K562 (cell line): ENCODE data around the gene KIF17. TPM values are rescaled to one million over a fixed set of nuclear protein-coding genes. Genes with fewer than 3 reads are reported as not detected.

Experiments
- ATAC-seq: fragments of 200-7000 bp; cut with Tn5 transposase; 3 replicates; pipeline ENCODE4 v1.9.1; 2020; ENCODE audit warnings: moderate library complexity
- BruUV-seq: library from RNA; stranded (reverse); fragments of 400-500 nt; replicated peaks from 2 replicates; lab custom pipeline; 2021; lab: Mats Ljungman, UMichigan
- CTCF ChIA-PET: fragments of 300-600 bp; formaldehyde crosslinking; extraction: SDS; loops from one replicate; lab custom pipeline; 2021; ENCODE audit warnings: low intra/inter-chr PET ratio; lab: Yijun Ruan, JAX
- POLR2A ChIA-PET: fragments of 300-600, 350-650 bp; sonication (Branson Sonifier 250); formaldehyde crosslinking; extraction: SDS; loops from one replicate; lab custom pipeline; 2021; ENCODE audit warnings: antibody characterized with exemption, inconsistent platforms; lab: Yijun Ruan, JAX
- DNase-seq, 4 experiments: peaks; one replicate each; pipeline versions ENCODE4 v3.0.0 to v3.0.0-alpha.2; 2011 to 2018; ENCODE audit warnings: low spot score in 3 of 4, mixed read lengths in 3 of 4; ENCODE audit errors: extremely low read depth in 1 of 4
- FAIRE-seq: peaks from 2 replicates; lab custom pipeline; 2011; peaks lifted over from hg19 to GRCh38; lab: Jason Lieb, UNC
- H2AFZ ChIP-seq: 2 replicates; pipeline ENCODE4 v1.6.0; 2011; ENCODE audit warnings: low read depth, low read length, control low read depth, inconsistent platforms
- H3K27ac ChIP-seq: fragments of 200-600 bp; 3 replicates; pipeline ENCODE4 v1.8.0; 2011; ENCODE audit warnings: low read depth, mild to moderate bottlenecking, control low read depth, inconsistent platforms, low read length, moderate library complexity, mixed read lengths; ENCODE audit errors: extremely low read depth
- H3K27me3 ChIP-seq, 2 experiments: fragments of 300-600 bp in 1 of 2; 2 replicates in 1 of 2; 3 replicates in 1 of 2; pipeline versions ENCODE4 v1.6.0 to v1.8.0; 2011; ENCODE audit warnings: inconsistent platforms in 2 of 2, low read length in 2 of 2, mild to moderate bottlenecking in 1 of 2, mixed read lengths in 1 of 2, moderate library complexity in 1 of 2; ENCODE audit not compliant: control insufficient read depth in 2 of 2, insufficient read depth in 2 of 2
- H3K36me3 ChIP-seq: fragments of 300-600 bp; 3 replicates; pipeline ENCODE4 v1.8.0; 2011; ENCODE audit warnings: mild to moderate bottlenecking, low read length, inconsistent platforms; ENCODE audit not compliant: control insufficient read depth, insufficient read depth
- H3K4me1 ChIP-seq, 2 experiments: fragments of 200-600 bp in 1 of 2; replicated peaks in 1 of 2; 2 replicates in 1 of 2; 3 replicates in 1 of 2; pipeline versions ENCODE4 v1.5.1 to v1.8.0; 2011; ENCODE audit warnings: inconsistent platforms in 2 of 2, low read length in 2 of 2, mild to moderate bottlenecking in 1 of 2, mixed read lengths in 1 of 2, moderate library complexity in 1 of 2; ENCODE audit not compliant: control insufficient read depth in 2 of 2, insufficient read depth in 2 of 2
- H3K4me2 ChIP-seq: 2 replicates; pipeline ENCODE4 v1.6.1; 2011; ENCODE audit warnings: low read length, control low read depth, inconsistent platforms, mixed read lengths; ENCODE audit not compliant: insufficient read depth
- H3K4me3 ChIP-seq: fragments of 200-600 bp; sonication (generic), shearing (Covaris generic); 2 replicates; pipeline ENCODE4 v1.5.1; 2016; ENCODE audit warnings: control low read depth, inconsistent platforms
- H3K79me2 ChIP-seq: fragments of 200-600 bp; 3 replicates; pipeline ENCODE4 v1.8.0; 2011; ENCODE audit warnings: low read length, inconsistent platforms; ENCODE audit not compliant: control insufficient read depth, insufficient read depth
- H3K9ac ChIP-seq, 2 experiments: 2 replicates each; pipeline versions ENCODE4 v1.6.0 to v1.6.1; 2011; ENCODE audit warnings: low read depth in 2 of 2, low read length in 2 of 2, control low read depth in 1 of 2, inconsistent platforms in 1 of 2, mild to moderate bottlenecking in 1 of 2, mixed read lengths in 1 of 2; ENCODE audit not compliant: insufficient read depth in 1 of 2
- H3K9me1 ChIP-seq: one replicate; pipeline ENCODE4 v1.6.0; 2011; ENCODE audit warnings: inconsistent platforms, mild to moderate bottlenecking, low read length, moderate library complexity; ENCODE audit not compliant: control insufficient read depth, insufficient read depth
- H3K9me3 ChIP-seq: replicated peaks from 2 replicates; pipeline ENCODE4 v1.5.1; 2011; ENCODE audit warnings: low read depth, low read length, inconsistent platforms; ENCODE audit not compliant: control insufficient read depth, insufficient read depth
- H4K20me1 ChIP-seq: replicated peaks from 2 replicates; pipeline ENCODE4 v1.6.1; 2011; ENCODE audit warnings: low read length, inconsistent platforms, mixed read lengths; ENCODE audit not compliant: control insufficient read depth, insufficient read depth
- DMBX1 ChIP-seq: fragments of 250-450 bp; sonication (Bioruptor Pico); IDR thresholded peaks from 2 replicates; pipeline ENCODE4 v1.8.0; 2022; ENCODE audit warnings: inconsistent platforms, mild to moderate bottlenecking, moderate library complexity, borderline replicate concordance
- KAT8 ChIP-seq: fragments of 450-650 bp; IDR thresholded peaks from 2 replicates; pipeline ENCODE4 v1.6.1; 2016; ENCODE audit warnings: low read depth, mild to moderate bottlenecking
- NR2F6 ChIP-seq: fragments of 450-650 bp; formaldehyde crosslinking; IDR thresholded peaks from 2 replicates; pipeline ENCODE4 v1.4.0; 2020; ENCODE audit warnings: mild to moderate bottlenecking
- POLR2G ChIP-seq: fragments of 200-400 bp; formaldehyde crosslinking; IDR thresholded peaks from 2 replicates; pipeline ENCODE4 v1.6.1; 2017; ENCODE audit warnings: low read depth, mild to moderate bottlenecking, antibody characterized with exemption, low read length, moderate library complexity
- RAD21 ChIP-seq, 2 experiments: fragments of 250-450 bp in 1 of 2; fragments of 450-650 bp in 1 of 2; sonication (Bioruptor Pico) in 1 of 2; formaldehyde crosslinking in 1 of 2; IDR thresholded peaks in 1 of 2; conservative IDR thresholded peaks in 1 of 2; 2 replicates each; pipeline versions ENCODE4 v1.4.0 to v1.8.0; 2020 to 2022; ENCODE audit warnings: mild to moderate bottlenecking in 2 of 2, moderate library complexity in 1 of 2
- RBFOX2 ChIP-seq: fragments of 200-400 bp; formaldehyde crosslinking; IDR thresholded peaks from 2 replicates; pipeline ENCODE4 v1.6.1; 2017; ENCODE audit warnings: low read depth, mild to moderate bottlenecking, low read length, moderate library complexity
- SIN3B ChIP-seq: fragments of 450-650 bp; IDR thresholded peaks from 2 replicates; pipeline ENCODE4 v1.6.1; 2017; ENCODE audit warnings: low read depth, mild to moderate bottlenecking, moderate library complexity
- SRSF3 ChIP-seq: fragments of 200-400 bp; formaldehyde crosslinking; IDR thresholded peaks from 2 replicates; pipeline ENCODE4 v1.6.1; 2016; ENCODE audit warnings: mild to moderate bottlenecking, low read length, moderate library complexity; ENCODE audit not compliant: insufficient read depth
- TAF9B ChIP-seq: fragments of 450-650 bp; IDR thresholded peaks from 2 replicates; pipeline ENCODE4 v1.6.1; 2018; ENCODE audit warnings: mild to moderate bottlenecking; ENCODE audit not compliant: partially characterized antibody
- ZNF146 ChIP-seq: IDR thresholded peaks from one replicate; pipeline ENCODE4 v1.6.1; 2018; ENCODE audit warnings: missing compliant biosample characterization; ENCODE audit not compliant: unreplicated experiment
- ZNF511 ChIP-seq: sonication (generic); formaldehyde crosslinking; IDR thresholded peaks from 2 replicates; pipeline ENCODE4 v1.8.0; 2022; ENCODE audit warnings: mild to moderate bottlenecking, missing genetic modification reagents
- ZNF589 ChIP-seq: fragments of 200-800 bp; sonication (Bioruptor generic); IDR thresholded peaks from 2 replicates; pipeline ENCODE4 v1.6.1; 2016; ENCODE audit warnings: low read depth, missing genetic modification characterization, missing compliant biosample characterization
- WGBS: fragments of 100-300 bp; shearing (Covaris generic); methylation state at CpG from one replicate; pipeline ENCODE4 v1.1.6; 2016; ENCODE audit warnings: low coverage, mixed read lengths; ENCODE audit not compliant: insufficient coverage; ENCODE audit errors: missing lambda C conversion rate; 5-methylcytosine and 5-hydroxymethylcytosine counted together
- in situ Hi-C: fragments of 300-500 bp; cut with MboI; formaldehyde crosslinking; loops from 4 replicates; pipeline ENCODE4 v1.15.0; 2018; ENCODE audit warnings: inconsistent platforms, mixed read lengths
- intact Hi-C: fragments of 100-400 bp; cut with micrococcal nuclease; formaldehyde crosslinking; loops from 2 replicates; pipeline ENCODE4 v1.14.2; 2022
- polyA plus RNA-seq, 8 experiments: library from polyadenylated mRNA; depleted of rRNA in 4 of 8; stranded (reverse) in 5 of 8; unstranded in 3 of 8; fragments of >200 nt; fragmentation: Nextera tagmentation in 2 of 8; fragmentation: Illumina TruSeq in 1 of 8; extraction: Ambion mirVana in 2 of 8; extraction: Trizol in 1 of 8; gene quantifications; 2 replicates each; pipeline versions ENCODE4 v1.2.1 to v1.2.3, GENCODE V29; 2011 to 2014; ENCODE audit warnings: inconsistent platforms in 1 of 8, missing spikeins in 1 of 8
- total RNA-seq, 7 experiments: library from RNA; depleted of rRNA in 6 of 7; stranded (reverse); fragments of >200 nt in 6 of 7; fragmentation: Illumina TruSeq in 2 of 7; extraction: Trizol in 2 of 7; gene quantifications; 2 replicates each; pipeline versions ENCODE4 v1.2.1 to v1.2.3, GENCODE V29; 2011 to 2021; ENCODE audit warnings: low replicate concordance in 1 of 7
- TF ChIP-seq, protein P1 (sequence below): IDR thresholded peaks from 2 replicates; pipeline ENCODE4 v1.6.1; 2014; ENCODE audit warnings: antibody characterized with exemption
- TF ChIP-seq, protein P2 (sequence below), 3 experiments: IDR thresholded peaks in 2 of 3; conservative IDR thresholded peaks in 1 of 3; 2 replicates each; pipeline ENCODE4 v1.5.1; 2011 to 2012; ENCODE audit warnings: low read length in 3 of 3, mild to moderate bottlenecking in 3 of 3, control low read depth in 2 of 3, improper control_type of control experiment in 1 of 3, inconsistent platforms in 1 of 3, low read depth in 1 of 3, mixed read lengths in 1 of 3, moderate library complexity in 1 of 3; ENCODE audit not compliant: insufficient read depth in 2 of 3

KIF17 gene
- total and polyA plus RNA-seq, 9 of the 15 experiments (the other 6 are each of a cell fraction or from before 2014, with no cell fraction given), result 0.04 to 0.47 (median 0.18) TPM; not detected in 5

DNA sequence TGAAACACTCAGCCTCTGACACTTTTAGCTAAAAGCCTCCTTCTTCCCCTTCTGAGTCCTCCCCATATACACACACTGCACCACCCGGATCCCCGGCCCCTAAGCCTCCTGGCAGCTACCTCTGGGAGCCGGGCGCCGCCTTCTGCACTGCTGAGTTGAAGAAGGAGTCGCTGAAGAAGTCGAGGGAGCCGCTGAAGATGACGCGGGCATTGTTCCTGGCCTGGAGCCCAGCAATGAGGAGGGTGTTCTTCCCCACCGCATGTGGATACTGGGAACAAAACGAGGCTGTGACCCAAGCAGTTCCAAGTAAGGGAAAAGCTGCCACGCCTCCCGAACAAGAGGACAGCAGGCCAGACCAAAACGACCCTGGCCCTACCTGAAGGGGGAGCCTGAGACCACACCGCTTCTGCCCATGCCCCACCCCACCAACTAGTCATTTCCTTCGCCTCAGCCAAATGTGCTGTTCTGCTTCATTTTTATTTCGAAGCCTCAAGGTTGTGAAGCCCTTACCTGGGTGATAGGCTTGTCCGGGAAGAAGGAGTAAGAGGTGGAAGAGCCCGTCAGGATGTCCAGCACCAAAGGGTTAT, 63.6 kb downstream of the KIF17 start:
- ATAC-seq, result peak; percentile 50; the same call in 2 of the 3 replicates
- CTCF ChIA-PET, result no interaction called here

More for the DNA sequence above, 63.6 kb downstream of the KIF17 start:
- Histone ChIP-seq H3K4me3 (no peak overlapping the region), H2AFZ (no peak overlapping the region), H3K9me1 (peaks cover 1% of the 10 kb centered on the region), H3K4me1 (peaks cover 0 to 5% of the 10 kb centered on the region in 2 experiments; a peak in 1 of 5 replicates), H3K79me2 (peaks cover 28% of the 10 kb centered on the region), H3K4me2 (no peak overlapping the region), H3K36me3 (peaks cover 91% of the 10 kb centered on the region), H3K9me3 (no peaks in the 10 kb centered on the region), H4K20me1 (peaks cover 5% of the 10 kb centered on the region), H3K27ac (no peak overlapping the region), H3K27me3 (no peaks in the 10 kb centered on the region), H3K9ac (no peak overlapping the region; a peak in 1 of 4 replicates)
- WGBS, result 85% methylated on average over 20 of the region's 20 CpGs
- intact Hi-C loops (no loop called here), in situ Hi-C loops (no loop called here)
- BruUV-seq, result no TSS peak
- no peak for TF ChIP-seq ZNF146 (CRISPR knock-in tag)
- TF ChIP-seq RAD21 (CRISPR knock-in tag; conservative IDR thresholded peaks at IDR 0.05 in 1 of 2, IDR thresholded peaks at IDR 0.05 in 1 of 2), result 0 out of 4 replicates have a peak, but pooled peaks of 1 of the 2 experiments have one; percentile 7
- TF ChIP-seq RBFOX2, result 0 out of 2 replicates have a peak, but pooled peaks have one; percentile 37
- no peak for TF ChIP-seq SIN3B
- TF ChIP-seq NR2F6 (CRISPR knock-in tag), result no peak
- TF ChIP-seq KAT8, result no peak
- no peak for TF ChIP-seq TAF9B
- TF ChIP-seq, protein P1, sequence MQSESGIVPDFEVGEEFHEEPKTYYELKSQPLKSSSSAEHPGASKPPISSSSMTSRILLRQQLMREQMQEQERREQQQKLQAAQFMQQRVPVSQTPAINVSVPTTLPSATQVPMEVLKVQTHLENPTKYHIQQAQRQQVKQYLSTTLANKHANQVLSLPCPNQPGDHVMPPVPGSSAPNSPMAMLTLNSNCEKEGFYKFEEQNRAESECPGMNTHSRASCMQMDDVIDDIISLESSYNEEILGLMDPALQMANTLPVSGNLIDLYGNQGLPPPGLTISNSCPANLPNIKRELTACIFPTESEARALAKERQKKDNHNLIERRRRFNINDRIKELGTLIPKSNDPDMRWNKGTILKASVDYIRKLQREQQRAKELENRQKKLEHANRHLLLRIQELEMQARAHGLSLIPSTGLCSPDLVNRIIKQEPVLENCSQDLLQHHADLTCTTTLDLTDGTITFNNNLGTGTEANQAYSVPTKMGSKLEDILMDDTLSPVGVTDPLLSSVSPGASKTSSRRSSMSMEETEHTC, result no peak
- TF ChIP-seq DMBX1, result no peak
- TF ChIP-seq POLR2G, result 0 out of 2 replicates have a peak, but pooled peaks have one; percentile 17
- TF ChIP-seq, protein P2, sequence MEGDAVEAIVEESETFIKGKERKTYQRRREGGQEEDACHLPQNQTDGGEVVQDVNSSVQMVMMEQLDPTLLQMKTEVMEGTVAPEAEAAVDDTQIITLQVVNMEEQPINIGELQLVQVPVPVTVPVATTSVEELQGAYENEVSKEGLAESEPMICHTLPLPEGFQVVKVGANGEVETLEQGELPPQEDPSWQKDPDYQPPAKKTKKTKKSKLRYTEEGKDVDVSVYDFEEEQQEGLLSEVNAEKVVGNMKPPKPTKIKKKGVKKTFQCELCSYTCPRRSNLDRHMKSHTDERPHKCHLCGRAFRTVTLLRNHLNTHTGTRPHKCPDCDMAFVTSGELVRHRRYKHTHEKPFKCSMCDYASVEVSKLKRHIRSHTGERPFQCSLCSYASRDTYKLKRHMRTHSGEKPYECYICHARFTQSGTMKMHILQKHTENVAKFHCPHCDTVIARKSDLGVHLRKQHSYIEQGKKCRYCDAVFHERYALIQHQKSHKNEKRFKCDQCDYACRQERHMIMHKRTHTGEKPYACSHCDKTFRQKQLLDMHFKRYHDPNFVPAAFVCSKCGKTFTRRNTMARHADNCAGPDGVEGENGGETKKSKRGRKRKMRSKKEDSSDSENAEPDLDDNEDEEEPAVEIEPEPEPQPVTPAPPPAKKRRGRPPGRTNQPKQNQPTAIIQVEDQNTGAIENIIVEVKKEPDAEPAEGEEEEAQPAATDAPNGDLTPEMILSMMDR (IDR thresholded peaks at IDR 0.05 in 2 of 3, conservative IDR thresholded peaks at IDR 0.05 in 1 of 3; ENCODE audit: insufficient read depth in 2 of 3, low read depth in 1 of 3, low read length in 3 of 3), result peak in 2 of 3 experiments; percentile 23 to 31; a peak in 1 of 6 replicates
- no peak for TF ChIP-seq SRSF3
- TF ChIP-seq ZNF589 (CRISPR knock-in tag), result no peak
- TF ChIP-seq ZNF511 (CRISPR knock-in tag), result no peak
- POLR2A ChIA-PET, result interaction anchor here (2.6 kb wide), 1 partner anchor 8 kb away, joined by 11 read pairs; no protein-coding TSS in a partner anchor
- DNase-seq (no peak), FAIRE-seq (no peak)
